ENCODE data around the gene AUTS2.

AUTS2 gene

DNA sequence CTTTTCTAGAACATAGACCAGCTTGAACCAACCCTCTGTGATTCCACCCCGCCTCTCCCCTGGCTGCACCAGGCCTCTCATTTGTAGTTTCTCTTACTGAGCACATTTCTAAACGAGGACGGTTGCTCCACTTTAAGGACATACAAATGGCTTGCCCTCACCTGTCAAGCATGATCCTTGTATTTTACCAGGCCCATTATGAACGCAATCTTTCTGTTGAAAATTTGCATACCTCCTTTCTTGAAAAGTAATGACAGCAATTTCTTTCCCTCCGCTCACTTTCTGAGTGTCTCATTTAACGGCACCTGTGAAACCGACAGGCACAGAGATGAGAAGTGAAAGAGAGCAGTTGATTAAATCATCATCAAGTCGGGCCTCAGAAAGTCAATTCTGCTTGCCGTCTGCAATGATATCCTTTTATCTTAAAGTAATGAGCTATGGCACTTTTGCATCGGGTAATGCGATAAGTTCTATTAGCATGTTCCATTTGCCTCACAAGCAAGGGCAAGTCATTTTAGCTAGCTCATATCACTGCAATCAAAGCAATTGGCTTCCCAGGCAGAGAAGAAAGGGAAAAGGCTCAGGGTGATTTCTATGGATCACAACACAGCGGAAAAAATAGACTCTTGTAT is 828.1 kb downstream of the AUTS2 start:
- intact Hi-C loops (cut with DNase I; ENCODE audit: low total_unique reads) = no loop called here

GRCh38 chr7:70432567-70433001 is 834.3 kb downstream of the AUTS2 start:
- Histone ChIP-seq H3K27ac (no peak overlapping the region), H3K4me1 (no peaks in the 10 kb centered on the region), H3K9me3 (no peaks in the 10 kb centered on the region), H3K4me3 (no peak overlapping the region), H3K36me3 (no peaks in the 10 kb centered on the region), H3K27me3 (no peaks in the 10 kb centered on the region)
- TF ChIP-seq, protein P1, sequence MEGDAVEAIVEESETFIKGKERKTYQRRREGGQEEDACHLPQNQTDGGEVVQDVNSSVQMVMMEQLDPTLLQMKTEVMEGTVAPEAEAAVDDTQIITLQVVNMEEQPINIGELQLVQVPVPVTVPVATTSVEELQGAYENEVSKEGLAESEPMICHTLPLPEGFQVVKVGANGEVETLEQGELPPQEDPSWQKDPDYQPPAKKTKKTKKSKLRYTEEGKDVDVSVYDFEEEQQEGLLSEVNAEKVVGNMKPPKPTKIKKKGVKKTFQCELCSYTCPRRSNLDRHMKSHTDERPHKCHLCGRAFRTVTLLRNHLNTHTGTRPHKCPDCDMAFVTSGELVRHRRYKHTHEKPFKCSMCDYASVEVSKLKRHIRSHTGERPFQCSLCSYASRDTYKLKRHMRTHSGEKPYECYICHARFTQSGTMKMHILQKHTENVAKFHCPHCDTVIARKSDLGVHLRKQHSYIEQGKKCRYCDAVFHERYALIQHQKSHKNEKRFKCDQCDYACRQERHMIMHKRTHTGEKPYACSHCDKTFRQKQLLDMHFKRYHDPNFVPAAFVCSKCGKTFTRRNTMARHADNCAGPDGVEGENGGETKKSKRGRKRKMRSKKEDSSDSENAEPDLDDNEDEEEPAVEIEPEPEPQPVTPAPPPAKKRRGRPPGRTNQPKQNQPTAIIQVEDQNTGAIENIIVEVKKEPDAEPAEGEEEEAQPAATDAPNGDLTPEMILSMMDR (IDR thresholded peaks at IDR 0.05) = no peak
- intact Hi-C loops (cut with DNase I; ENCODE audit: low total_unique reads) = no loop called here
- no peak for DNase-seq

More for the DNA sequence above, 828.1 kb downstream of the AUTS2 start:
- TF ChIP-seq, protein P1 (IDR thresholded peaks at IDR 0.05) = no peak
- Histone ChIP-seq H3K9me3 (no peaks in the 10 kb centered on the region), H3K4me1 (no peaks in the 10 kb centered on the region), H3K36me3 (no peaks in the 10 kb centered on the region), H3K27me3 (no peaks in the 10 kb centered on the region), H3K27ac (no peak overlapping the region), H3K4me3 (no peak overlapping the region)
- DNase-seq = no peak

DNA sequence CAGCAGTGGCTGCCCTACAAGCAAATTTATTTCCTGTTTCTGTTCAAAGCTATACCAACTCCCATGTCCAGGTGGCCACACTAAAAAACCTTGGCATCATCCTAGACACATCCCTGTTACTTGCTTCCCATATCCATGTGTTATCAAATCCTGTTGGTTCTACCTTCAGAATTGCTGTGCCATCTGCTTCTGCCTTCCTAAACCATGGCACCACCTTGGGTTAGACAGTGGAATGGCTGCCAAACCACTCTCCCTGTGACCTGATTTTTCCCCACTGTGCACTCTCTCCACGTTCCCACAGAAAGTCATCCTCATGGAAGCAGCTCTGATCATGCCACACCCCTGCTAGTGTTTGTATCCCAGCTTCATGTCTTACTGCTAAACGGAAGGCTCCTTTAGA is 836.1 kb downstream of the AUTS2 start:
- intact Hi-C loops (cut with DNase I; ENCODE audit: low total_unique reads) = no loop called here
- Histone ChIP-seq H3K27me3 (no peaks in the 10 kb centered on the region), H3K36me3 (no peaks in the 10 kb centered on the region), H3K9me3 (no peaks in the 10 kb centered on the region), H3K27ac (no peak overlapping the region), H3K4me1 (no peaks in the 10 kb centered on the region), H3K4me3 (no peak overlapping the region)
- TF ChIP-seq, protein P1 (IDR thresholded peaks at IDR 0.05) = no peak
- no peak for DNase-seq

DNA sequence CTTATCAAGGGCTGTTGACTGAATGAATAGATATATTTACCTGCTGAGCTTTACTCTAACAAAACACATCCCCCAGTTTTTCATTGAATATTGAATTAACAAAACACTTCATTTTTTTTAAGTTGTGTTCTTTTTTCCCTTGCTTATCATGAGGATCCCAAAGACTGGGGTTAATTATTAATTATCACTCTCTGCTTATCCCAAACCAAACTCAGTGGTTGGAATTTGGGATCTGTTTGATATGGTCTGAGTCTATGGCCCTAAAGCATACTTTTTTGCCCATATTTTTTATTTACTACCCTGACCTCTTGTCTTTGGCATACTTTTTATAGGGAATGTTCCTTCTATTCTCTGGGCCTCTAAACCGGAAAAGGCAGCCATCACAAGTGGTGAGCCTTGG is 836.5 kb downstream of the AUTS2 start:
- Histone ChIP-seq H3K9me3 (no peaks in the 10 kb centered on the region), H3K4me1 (no peaks in the 10 kb centered on the region), H3K27ac (no peak overlapping the region), H3K36me3 (no peaks in the 10 kb centered on the region), H3K4me3 (no peak overlapping the region), H3K27me3 (no peaks in the 10 kb centered on the region)
- TF ChIP-seq, protein P1 (IDR thresholded peaks at IDR 0.05) = no peak
- intact Hi-C loops (cut with DNase I; ENCODE audit: low total_unique reads) = no loop called here
- no peak for DNase-seq

GRCh38 chr7:70435634-70436033 is 837.4 kb downstream of the AUTS2 start:
- H3K4me3 ChIP-seq = no peak overlapping the region
- H3K4me1 ChIP-seq = no peaks in the 10 kb centered on the region
- TF ChIP-seq, protein P1 (IDR thresholded peaks at IDR 0.05) = no peak
- H3K27me3 ChIP-seq = no peaks in the 10 kb centered on the region
- H3K9me3 ChIP-seq = no peaks in the 10 kb centered on the region
- intact Hi-C loops (cut with DNase I; ENCODE audit: low total_unique reads) = no loop called here
- H3K27ac ChIP-seq = no peak overlapping the region
- DNase-seq = no peak
- H3K36me3 ChIP-seq = no peaks in the 10 kb centered on the region
